WERI-Rb-1 (cell line): ENCODE results near the gene PPARA.

Experiments
- DNase-seq: peaks from one replicate; pipeline ENCODE4 v3.0.0-alpha.2; 2020
- H3K27ac ChIP-seq: fragments of 250-450 bp; sonication (Bioruptor Pico); 2 replicates; pipeline ENCODE4 v1.5.1; 2020; ENCODE audit warnings: mild to moderate bottlenecking, moderate library complexity
- H3K27me3 ChIP-seq: fragments of 250-450 bp; sonication (Bioruptor Pico); 2 replicates; pipeline ENCODE4 v1.5.1; 2021; ENCODE audit warnings: mild to moderate bottlenecking, low read depth, moderate library complexity; ENCODE audit not compliant: insufficient read depth, severe bottlenecking
- H3K36me3 ChIP-seq: fragments of 250-450 bp; sonication (Bioruptor Pico); 2 replicates; pipeline ENCODE4 v1.5.1; 2020; ENCODE audit warnings: mild to moderate bottlenecking, moderate library complexity
- H3K4me3 ChIP-seq: 2 replicates; pipeline ENCODE4 v1.5.1; 2011; ENCODE audit warnings: low read depth, mild to moderate bottlenecking, control low read depth, low read length
- H3K9me3 ChIP-seq: fragments of 250-450 bp; sonication (Bioruptor Pico); 2 replicates; pipeline ENCODE4 v1.5.1; 2021; ENCODE audit warnings: mild to moderate bottlenecking, moderate library complexity; ENCODE audit not compliant: severe bottlenecking
- TF ChIP-seq, protein P1 (sequence below): IDR thresholded peaks from 2 replicates; pipeline ENCODE4 v1.5.1; 2011; ENCODE audit warnings: low read depth, mild to moderate bottlenecking, control low read depth, inconsistent platforms, low read length

The PPARA gene

DNA sequence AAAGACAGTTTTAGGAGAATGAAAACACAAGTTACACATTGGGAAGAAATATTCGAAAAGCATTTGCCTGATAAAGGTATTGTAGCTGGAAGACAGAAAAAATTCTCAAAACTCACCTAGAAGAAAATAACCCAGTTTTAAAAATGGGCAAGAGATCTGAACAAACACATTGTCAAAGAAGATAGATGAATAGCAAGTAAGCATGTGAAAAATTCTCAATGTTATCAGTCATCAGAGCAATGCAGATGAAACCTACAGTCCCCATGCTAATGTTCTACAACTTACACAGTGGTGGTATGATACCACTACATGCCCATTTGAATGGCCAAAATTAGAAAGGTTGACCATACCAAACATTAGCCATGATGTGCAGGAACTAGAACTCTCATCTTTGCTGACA is 29.4 kb downstream of the PPARA start:
- H3K36me3 ChIP-seq: peaks cover 15% of the 10 kb centered on the region
- H3K4me3 ChIP-seq: no peak overlapping the region
- peaks cover 9% of the 10 kb centered on the region for H3K9me3 ChIP-seq
- TF ChIP-seq, protein P1, sequence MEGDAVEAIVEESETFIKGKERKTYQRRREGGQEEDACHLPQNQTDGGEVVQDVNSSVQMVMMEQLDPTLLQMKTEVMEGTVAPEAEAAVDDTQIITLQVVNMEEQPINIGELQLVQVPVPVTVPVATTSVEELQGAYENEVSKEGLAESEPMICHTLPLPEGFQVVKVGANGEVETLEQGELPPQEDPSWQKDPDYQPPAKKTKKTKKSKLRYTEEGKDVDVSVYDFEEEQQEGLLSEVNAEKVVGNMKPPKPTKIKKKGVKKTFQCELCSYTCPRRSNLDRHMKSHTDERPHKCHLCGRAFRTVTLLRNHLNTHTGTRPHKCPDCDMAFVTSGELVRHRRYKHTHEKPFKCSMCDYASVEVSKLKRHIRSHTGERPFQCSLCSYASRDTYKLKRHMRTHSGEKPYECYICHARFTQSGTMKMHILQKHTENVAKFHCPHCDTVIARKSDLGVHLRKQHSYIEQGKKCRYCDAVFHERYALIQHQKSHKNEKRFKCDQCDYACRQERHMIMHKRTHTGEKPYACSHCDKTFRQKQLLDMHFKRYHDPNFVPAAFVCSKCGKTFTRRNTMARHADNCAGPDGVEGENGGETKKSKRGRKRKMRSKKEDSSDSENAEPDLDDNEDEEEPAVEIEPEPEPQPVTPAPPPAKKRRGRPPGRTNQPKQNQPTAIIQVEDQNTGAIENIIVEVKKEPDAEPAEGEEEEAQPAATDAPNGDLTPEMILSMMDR: no peak
- no peaks in the 10 kb centered on the region for H3K27me3 ChIP-seq
- no peak for DNase-seq
- H3K27ac ChIP-seq: no peak overlapping the region

DNA sequence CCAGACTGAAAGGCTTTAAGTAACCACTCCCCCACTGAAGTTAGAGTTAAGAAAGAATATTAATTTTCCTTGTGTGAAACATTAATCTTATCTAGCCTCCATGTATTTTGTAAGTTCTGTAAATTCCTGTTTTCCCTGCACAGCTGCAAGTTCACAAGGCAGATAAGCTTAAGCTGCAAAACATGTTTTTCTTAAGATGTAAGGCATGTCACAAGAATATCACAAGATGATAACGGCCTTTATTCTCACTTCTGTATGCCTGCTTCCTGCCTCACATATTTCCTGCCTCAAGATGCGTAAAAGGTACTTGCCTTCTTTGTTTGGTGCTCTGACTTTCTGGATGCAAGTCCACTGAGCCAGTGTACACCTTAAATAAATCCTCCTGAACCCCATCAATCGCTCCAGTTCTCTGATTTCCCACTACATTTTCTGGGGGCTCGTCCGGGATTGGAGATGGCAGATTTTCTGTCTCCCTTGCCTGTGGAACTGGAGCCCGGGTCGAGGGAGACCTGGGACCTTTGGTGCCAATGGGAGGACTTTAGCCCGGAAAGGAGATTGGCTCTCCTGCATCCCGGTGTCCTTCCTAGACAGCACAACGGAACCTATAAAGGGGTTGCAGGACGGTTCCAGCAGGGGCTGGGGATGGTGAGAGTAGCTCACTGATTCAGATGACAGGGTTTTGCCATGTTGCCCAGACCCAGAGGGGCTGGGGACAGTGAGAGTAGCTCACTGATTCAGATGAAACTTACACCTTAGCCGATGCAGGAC is 30.2 kb downstream of the PPARA start:
- H3K9me3 ChIP-seq: peaks cover 9% of the 10 kb centered on the region
- no peak overlapping the region for H3K4me3 ChIP-seq
- TF ChIP-seq, protein P1: no peak
- no peak for DNase-seq
- peaks cover 15% of the 10 kb centered on the region for H3K36me3 ChIP-seq
- no peak overlapping the region for H3K27ac ChIP-seq
- no peaks in the 10 kb centered on the region for H3K27me3 ChIP-seq

DNA sequence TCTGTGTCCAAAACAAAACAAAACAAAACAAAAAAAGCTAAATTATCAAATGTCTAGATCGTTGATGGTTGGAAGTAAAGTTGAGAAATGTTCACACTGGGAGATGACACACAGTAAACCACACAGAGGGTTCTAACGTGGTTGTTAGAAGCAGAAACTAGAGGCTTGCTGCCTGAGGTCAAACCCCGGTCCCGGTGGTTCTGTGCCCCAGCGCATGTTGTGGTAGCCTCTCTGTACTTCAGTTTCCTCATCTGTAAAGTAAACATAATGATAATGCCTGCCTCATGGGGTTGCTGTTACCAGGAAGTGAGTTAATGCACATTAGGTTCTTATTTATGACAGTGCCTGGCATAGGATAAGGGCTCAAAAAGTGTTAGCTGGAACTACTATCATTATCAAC is 33.4 kb downstream of the PPARA start:
- H3K27me3 ChIP-seq: no peaks in the 10 kb centered on the region
- H3K27ac ChIP-seq: no peak overlapping the region
- H3K4me3 ChIP-seq: no peak overlapping the region
- H3K36me3 ChIP-seq: peaks cover 11% of the 10 kb centered on the region
- H3K9me3 ChIP-seq: peaks cover 9% of the 10 kb centered on the region
- TF ChIP-seq, protein P1: no peak
- no peak for DNase-seq

DNA sequence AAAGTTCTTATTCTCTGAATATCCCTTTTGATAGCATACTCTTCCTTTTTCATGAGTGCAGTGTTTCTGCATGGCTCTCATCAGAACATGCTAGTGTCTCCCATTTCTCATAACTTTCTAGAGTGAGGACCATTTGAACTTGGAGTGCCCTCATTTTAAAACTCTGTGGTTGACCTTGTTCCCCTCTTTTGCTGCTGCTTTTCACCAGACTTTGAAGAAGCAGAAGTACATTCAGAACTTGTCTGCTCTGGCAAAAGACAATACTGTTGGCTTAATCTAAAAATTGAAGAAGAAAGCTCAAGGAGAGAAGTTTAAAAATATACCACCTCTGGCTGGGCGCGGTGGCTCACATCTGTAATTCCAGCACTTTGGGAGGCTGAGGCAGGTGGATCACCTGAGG is 35.0 kb downstream of the PPARA start:
- Histone ChIP-seq H3K36me3 (peaks cover 10% of the 10 kb centered on the region), H3K9me3 (peaks cover 7% of the 10 kb centered on the region), H3K27ac (no peak overlapping the region), H3K27me3 (no peaks in the 10 kb centered on the region), H3K4me3 (no peak overlapping the region)
- TF ChIP-seq, protein P1: no peak
- no peak for DNase-seq

DNA sequence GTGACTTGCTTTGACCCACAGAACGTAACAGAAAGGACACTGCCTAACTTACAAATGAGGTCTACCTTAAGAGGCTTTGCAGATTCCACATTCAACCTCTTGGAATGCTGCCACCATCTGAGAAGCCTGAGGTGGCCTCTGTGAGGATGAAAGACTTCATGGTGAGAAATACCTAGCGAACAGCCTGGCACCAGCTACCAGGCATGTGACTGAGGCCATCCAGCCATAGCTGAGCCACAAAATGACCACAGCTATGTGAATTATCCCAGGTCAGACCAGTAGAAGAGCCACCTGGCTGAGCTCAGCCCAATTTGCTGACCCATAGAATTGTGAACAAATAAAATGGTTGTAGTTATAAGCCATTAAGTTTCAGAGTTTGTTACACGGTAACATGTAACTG is 37.5 kb downstream of the PPARA start:
- TF ChIP-seq, protein P1: no peak
- H3K9me3 ChIP-seq: no peaks in the 10 kb centered on the region
- H3K27ac ChIP-seq: no peak overlapping the region
- H3K4me3 ChIP-seq: no peak overlapping the region
- H3K27me3 ChIP-seq: no peaks in the 10 kb centered on the region
- H3K36me3 ChIP-seq: peaks cover 8% of the 10 kb centered on the region; the same call in 1 of the 2 replicates
- no peak for DNase-seq
